Karpas-422 (cell line): ENCODE results near the gene ROBO1. TPM values are rescaled to one million over a fixed set of nuclear protein-coding genes. Genes with fewer than 3 reads are reported as not detected.

ENCODE experiments used
- DNase-seq: peaks from one replicate; pipeline ENCODE4 v3.0.0-alpha.2; 2015
- H2AFZ ChIP-seq: fragments of 200-600 bp; sonication (generic); 2 replicates; pipeline ENCODE4 v1.6.1; 2014; ENCODE audit warnings: antibody characterized with exemption, low read length, mixed read lengths
- H3K27ac ChIP-seq: fragments of 200-600 bp; sonication (generic); 2 replicates; pipeline ENCODE4 v1.5.1; 2014; ENCODE audit warnings: mild to moderate bottlenecking, low read length, moderate library complexity
- H3K27me3 ChIP-seq: fragments of 200-600 bp; sonication (generic); 2 replicates; pipeline ENCODE4 v1.6.1; 2014; ENCODE audit warnings: low read length, mixed read lengths
- H3K36me3 ChIP-seq: fragments of 200-600 bp; sonication (generic); 2 replicates; pipeline ENCODE4 v1.6.1; 2014; ENCODE audit warnings: low read length, mixed read lengths; ENCODE audit not compliant: insufficient read depth
- H3K4me1 ChIP-seq: fragments of 200-600 bp; sonication (generic); 2 replicates; pipeline ENCODE4 v1.6.1; 2014; ENCODE audit warnings: mild to moderate bottlenecking, low read length, mixed read lengths
- H3K4me2 ChIP-seq: fragments of 200-600 bp; sonication (generic); 2 replicates; pipeline ENCODE4 v1.6.1; 2014; ENCODE audit warnings: low read length, low read depth, mild to moderate bottlenecking; ENCODE audit not compliant: poor library complexity, severe bottlenecking
- H3K4me3 ChIP-seq: fragments of 200-600 bp; sonication (generic); 2 replicates; pipeline ENCODE4 v1.5.1; 2014; ENCODE audit warnings: mild to moderate bottlenecking, antibody characterized with exemption, low read length, mixed read lengths
- H3K79me2 ChIP-seq: fragments of 200-600 bp; sonication (generic); 2 replicates; pipeline ENCODE4 v1.6.1; 2014; ENCODE audit warnings: mild to moderate bottlenecking, low read length, mixed read lengths
- H3K9ac ChIP-seq: fragments of 200-600 bp; sonication (generic); 2 replicates; pipeline ENCODE4 v1.6.0; 2014; ENCODE audit warnings: low read length
- H3K9me2 ChIP-seq: fragments of 200-600 bp; sonication (generic), shearing (Covaris generic); replicated peaks from 2 replicates; pipeline ENCODE4 v1.6.0; 2014; ENCODE audit warnings: mild to moderate bottlenecking, low read length, moderate library complexity; ENCODE audit not compliant: insufficient read depth
- H3K9me3 ChIP-seq: fragments of 300-700, 200-600 bp; sonication (generic); 2 replicates; pipeline ENCODE4 v1.6.1; 2014; ENCODE audit warnings: low read length, mixed read lengths
- H4K20me1 ChIP-seq: fragments of 200-600 bp; sonication (generic); 2 replicates; pipeline ENCODE4 v1.6.1; 2014; ENCODE audit warnings: mild to moderate bottlenecking, antibody characterized with exemption, low read length, low read depth; ENCODE audit not compliant: insufficient read depth
- total RNA-seq: library from RNA; depleted of rRNA; stranded (reverse); fragments of >200 nt; shearing (Covaris generic); gene quantifications from 2 replicates; pipeline ENCODE4 v1.2.3, GENCODE V29; 2014; ENCODE audit warnings: low replicate concordance

The ROBO1 gene
- total RNA-seq, 1 experiment from 2014 or later = not detected

GRCh38 chr3:78814893-78815562, 952.8 kb downstream of the ROBO1 start:
- Histone ChIP-seq H3K4me1 (no peaks in the 10 kb centered on the region), H4K20me1 (no peaks in the 10 kb centered on the region), H3K9me3 (no peaks in the 10 kb centered on the region), H2AFZ (no peak overlapping the region), H3K27me3 (no peaks in the 10 kb centered on the region), H3K9me2 (no peaks in the 10 kb centered on the region), H3K4me2 (no peak overlapping the region), H3K4me3 (no peak overlapping the region), H3K27ac (no peak overlapping the region), H3K79me2 (no peaks in the 10 kb centered on the region), H3K9ac (no peak overlapping the region), H3K36me3 (no peaks in the 10 kb centered on the region)
- no peak for DNase-seq

- H3K4me1 ChIP-seq = no peaks in the 10 kb centered on the region
- no peak for DNase-seq
- no peaks in the 10 kb centered on the region for H3K9me3 ChIP-seq
- H4K20me1 ChIP-seq = no peaks in the 10 kb centered on the region
- no peaks in the 10 kb centered on the region for H3K79me2 ChIP-seq
- no peak overlapping the region for H3K27ac ChIP-seq
- no peak overlapping the region for H2AFZ ChIP-seq
- H3K9me2 ChIP-seq = no peaks in the 10 kb centered on the region
- H3K9ac ChIP-seq = no peak overlapping the region
- no peak overlapping the region for H3K4me2 ChIP-seq
- H3K27me3 ChIP-seq = no peaks in the 10 kb centered on the region
- no peaks in the 10 kb centered on the region for H3K36me3 ChIP-seq
- no peak overlapping the region for H3K4me3 ChIP-seq
Measured at GRCh38 chr3:78812166-78812565, 955.6 kb downstream of the ROBO1 start.

- Histone ChIP-seq H3K27me3 (no peaks in the 10 kb centered on the region), H3K4me1 (no peaks in the 10 kb centered on the region), H3K27ac (no peak overlapping the region), H4K20me1 (no peaks in the 10 kb centered on the region), H3K9me3 (no peaks in the 10 kb centered on the region), H3K4me2 (no peak overlapping the region), H3K9ac (no peak overlapping the region), H3K36me3 (no peaks in the 10 kb centered on the region), H2AFZ (no peak overlapping the region), H3K4me3 (no peak overlapping the region), H3K9me2 (no peaks in the 10 kb centered on the region), H3K79me2 (no peaks in the 10 kb centered on the region)
- no peak for DNase-seq
Measured at GRCh38 chr3:78809966-78810365, 957.8 kb downstream of the ROBO1 start.

- Histone ChIP-seq H3K9ac (no peak overlapping the region), H3K4me3 (no peak overlapping the region), H4K20me1 (no peaks in the 10 kb centered on the region), H3K79me2 (no peaks in the 10 kb centered on the region), H2AFZ (no peak overlapping the region), H3K4me1 (no peaks in the 10 kb centered on the region), H3K9me2 (no peaks in the 10 kb centered on the region), H3K9me3 (no peaks in the 10 kb centered on the region), H3K27me3 (no peaks in the 10 kb centered on the region), H3K27ac (no peak overlapping the region), H3K36me3 (no peaks in the 10 kb centered on the region), H3K4me2 (no peak overlapping the region)
- no peak for DNase-seq
Measured at GRCh38 chr3:78804251-78805037, 963.4 kb downstream of the ROBO1 start.

- no peaks in the 10 kb centered on the region for H3K9me2 ChIP-seq
- no peaks in the 10 kb centered on the region for H3K79me2 ChIP-seq
- no peak overlapping the region for H3K4me2 ChIP-seq
- no peaks in the 10 kb centered on the region for H4K20me1 ChIP-seq
- H3K9ac ChIP-seq = no peak overlapping the region
- H2AFZ ChIP-seq = no peak overlapping the region
- H3K4me1 ChIP-seq = no peaks in the 10 kb centered on the region
- no peaks in the 10 kb centered on the region for H3K27me3 ChIP-seq
- no peak overlapping the region for H3K4me3 ChIP-seq
- H3K9me3 ChIP-seq = no peaks in the 10 kb centered on the region
- DNase-seq = no peak
- H3K27ac ChIP-seq = no peak overlapping the region
- no peaks in the 10 kb centered on the region for H3K36me3 ChIP-seq
Measured at GRCh38 chr3:78802562-78802930, 965.3 kb downstream of the ROBO1 start.

- Histone ChIP-seq H3K9me2 (no peaks in the 10 kb centered on the region), H4K20me1 (no peaks in the 10 kb centered on the region), H3K4me2 (no peak overlapping the region), H3K27ac (no peak overlapping the region), H3K79me2 (no peaks in the 10 kb centered on the region), H3K9ac (no peak overlapping the region), H3K4me3 (no peak overlapping the region), H3K36me3 (no peaks in the 10 kb centered on the region), H3K27me3 (no peaks in the 10 kb centered on the region), H3K4me1 (no peaks in the 10 kb centered on the region), H2AFZ (no peak overlapping the region), H3K9me3 (no peaks in the 10 kb centered on the region)
- no peak for DNase-seq
Measured at GRCh38 chr3:78801926-78802561, 965.8 kb downstream of the ROBO1 start.

- no peak for DNase-seq
- H3K9me2 ChIP-seq = no peaks in the 10 kb centered on the region
Measured at GRCh38 chr3:78799681-78800080, 968.1 kb downstream of the ROBO1 start.

GRCh38 chr3:78798266-78798832, 969.4 kb downstream of the ROBO1 start:
- no peaks in the 10 kb centered on the region for H3K4me1 ChIP-seq
- no peaks in the 10 kb centered on the region for H3K27me3 ChIP-seq
- no peak overlapping the region for H3K4me2 ChIP-seq
- H3K9me2 ChIP-seq = no peaks in the 10 kb centered on the region
- no peak overlapping the region for H2AFZ ChIP-seq
- H3K27ac ChIP-seq = no peak overlapping the region
- no peak overlapping the region for H3K4me3 ChIP-seq
- no peak for DNase-seq
- H3K36me3 ChIP-seq = no peaks in the 10 kb centered on the region
- no peaks in the 10 kb centered on the region for H3K9me3 ChIP-seq
- no peak overlapping the region for H3K9ac ChIP-seq
- H4K20me1 ChIP-seq = no peaks in the 10 kb centered on the region
- H3K79me2 ChIP-seq = no peaks in the 10 kb centered on the region

More at GRCh38 chr3:78799681-78800080, 968.1 kb downstream of the ROBO1 start:
- H3K4me3 ChIP-seq = no peak overlapping the region
- no peaks in the 10 kb centered on the region for H3K27me3 ChIP-seq
- no peak overlapping the region for H3K9ac ChIP-seq
- H3K36me3 ChIP-seq = no peaks in the 10 kb centered on the region
- no peak overlapping the region for H3K4me2 ChIP-seq
- no peaks in the 10 kb centered on the region for H3K79me2 ChIP-seq
- H3K9me3 ChIP-seq = no peaks in the 10 kb centered on the region
- no peaks in the 10 kb centered on the region for H3K4me1 ChIP-seq
- H2AFZ ChIP-seq = no peak overlapping the region
- H4K20me1 ChIP-seq = no peaks in the 10 kb centered on the region
- H3K27ac ChIP-seq = no peak overlapping the region
